ENCODE results near the gene RPS26.
"Not testable (repeated sequence)": the region's sequence is repeated elsewhere in the genome, so short reads cannot be mapped to it uniquely, and the experiment has no call there.

RPS26 gene

GRCh38 chr12:56021889-56022497 is 19.7 kb upstream of the RPS26 start:
- DNase-seq, result no peak

GRCh38 chr12:56028511-56029165 is 13.1 kb upstream of the RPS26 start:
- DNase-seq, result no peak

- no peak for DNase-seq
These were observed 12.6 kb upstream of the RPS26 start for GRCh38 chr12:56029166-56029519.

GRCh38 chr12:56029666-56030293 is 11.9 kb upstream of the RPS26 start:
- peak; percentile 22 for DNase-seq

GRCh38 chr12:56031987-56032386 is 9.7 kb upstream of the RPS26 start:
- no peak for DNase-seq

- no peak for DNase-seq
These were observed 7.0 kb upstream of the RPS26 start for GRCh38 chr12:56034586-56035332.

GRCh38 chr12:56037161-56037560 is 4.6 kb upstream of the RPS26 start:
- no peak for DNase-seq

GRCh38 chr12:56038022-56038655 is 3.6 kb upstream of the RPS26 start:
- no peak for DNase-seq

GRCh38 chr12:56040151-56040550 is 1.6 kb upstream of the RPS26 start:
- DNase-seq, result no peak

GRCh38 chr12:56040963-56041551 is 661 bp upstream of the RPS26 start:
- DNase-seq, result no peak

GRCh38 chr12:56042430-56042813 is 704 bp downstream of the RPS26 start:
- DNase-seq, result not testable (repeated sequence)

GRCh38 chr12:56042843-56043242 is 1.1 kb downstream of the RPS26 start:
- no peak for DNase-seq

- no peak for DNase-seq
These were observed 4.5 kb downstream of the RPS26 start for GRCh38 chr12:56046027-56046780.

GRCh38 chr12:56053407-56053893 is 11.7 kb downstream of the RPS26 start:
- DNase-seq, result no peak

GRCh38 chr12:56059964-56060363 is 18.2 kb downstream of the RPS26 start:
- DNase-seq, result not testable (repeated sequence)

- no peak for DNase-seq
These were observed 20.3 kb downstream of the RPS26 start for GRCh38 chr12:56061982-56062381.

GRCh38 chr12:56062996-56063395 is 21.3 kb downstream of the RPS26 start:
- DNase-seq, result no peak

GRCh38 chr12:56071648-56072047 is 29.9 kb downstream of the RPS26 start:
- no peak for DNase-seq

- no peak for DNase-seq
These were observed 32.7 kb downstream of the RPS26 start for GRCh38 chr12:56074396-56074795.

GRCh38 chr12:56077966-56078365 is 36.2 kb downstream of the RPS26 start:
- not testable (repeated sequence) for DNase-seq

- DNase-seq, result no peak
These were observed 36.7 kb downstream of the RPS26 start for GRCh38 chr12:56078427-56078826.
